ENCODE results near the gene PLA2G4C. TPM values are rescaled to one million over a fixed set of nuclear protein-coding genes. Genes with fewer than 3 reads are reported as not detected.

The PLA2G4C gene
- total RNA-seq, 2 experiments from 2014 or later: 0.65 to 0.72 TPM

DNA sequence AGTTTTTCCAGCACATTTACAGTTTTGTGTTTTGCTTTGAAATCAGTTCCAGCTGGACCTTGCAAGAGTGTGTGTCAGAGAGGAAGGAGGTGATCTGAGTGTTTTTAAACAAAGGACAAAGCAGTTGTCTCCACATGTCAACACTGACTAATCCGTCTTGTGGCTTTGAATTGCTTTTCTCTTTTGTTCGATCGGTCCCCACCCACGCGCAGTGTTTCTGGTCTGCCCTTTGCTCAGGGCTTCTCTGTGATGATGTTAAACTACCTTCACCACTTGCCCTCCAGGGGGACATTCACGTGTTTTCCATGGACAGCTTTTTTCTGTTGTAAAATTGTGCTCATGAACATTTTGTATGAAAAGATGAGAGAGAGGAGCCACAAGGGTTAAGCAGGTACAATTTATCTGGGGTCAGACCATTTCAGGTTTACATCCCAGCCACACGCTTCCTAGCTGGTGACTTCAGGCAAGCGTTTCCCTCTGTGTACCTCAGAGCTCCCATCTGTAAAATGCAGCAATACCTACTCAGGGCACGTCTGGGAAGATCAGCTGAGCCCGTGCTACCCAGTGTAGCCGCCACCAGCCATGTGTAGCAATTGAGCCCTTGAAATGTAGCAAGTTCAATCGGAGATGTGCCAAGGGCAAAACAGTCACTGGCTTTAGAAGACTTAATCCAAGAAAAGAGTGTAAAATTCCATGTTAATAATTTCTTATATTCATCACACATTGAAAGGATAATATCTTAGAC, 13.5 kb upstream of the PLA2G4C start:
- Mint-ChIP-seq H3K9me3 (no peaks in the 10 kb centered on the region), H3K27me3 (no peaks in the 10 kb centered on the region), H3K4me1 (peaks cover 8% of the 10 kb centered on the region), H3K27ac (no peak overlapping the region), H3K4me3 (no peak overlapping the region), H3K36me3 (peaks cover 49% of the 10 kb centered on the region)
- no peak for DNase-seq
- no peak for ATAC-seq (ENCODE audit: low read depth)
- POLR2A ChIA-PET: no interaction called here

DNA sequence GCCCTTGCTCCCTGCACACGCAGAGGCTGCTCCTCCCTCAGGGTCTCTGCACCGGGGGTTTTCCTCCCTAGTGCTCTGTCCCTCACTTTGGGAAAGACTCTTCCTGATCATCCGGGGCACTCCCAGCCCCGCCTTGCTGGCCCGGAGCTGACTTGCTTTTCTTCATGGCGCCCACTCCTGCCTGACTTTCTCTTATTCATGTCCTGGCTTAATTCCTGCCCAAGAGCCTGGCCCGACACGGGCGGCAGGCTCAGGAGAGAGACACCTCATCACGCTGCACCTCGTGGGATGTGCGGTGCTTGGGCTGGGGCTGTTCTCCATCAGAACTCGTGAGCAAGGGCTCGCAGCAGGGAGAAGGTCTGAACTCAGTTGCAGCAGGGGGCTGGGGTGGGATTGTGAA, 11.8 kb upstream of the PLA2G4C start:
- ATAC-seq (ENCODE audit: low read depth) (no peak), DNase-seq (no peak)
- Mint-ChIP-seq H3K27ac (peak overlapping the region; percentile 77), H3K4me3 (no peak overlapping the region), H3K27me3 (no peaks in the 10 kb centered on the region), H3K4me1 (peaks cover 12% of the 10 kb centered on the region), H3K9me3 (no peaks in the 10 kb centered on the region), H3K36me3 (peaks cover 41% of the 10 kb centered on the region)
- POLR2A ChIA-PET: no interaction called here

DNA sequence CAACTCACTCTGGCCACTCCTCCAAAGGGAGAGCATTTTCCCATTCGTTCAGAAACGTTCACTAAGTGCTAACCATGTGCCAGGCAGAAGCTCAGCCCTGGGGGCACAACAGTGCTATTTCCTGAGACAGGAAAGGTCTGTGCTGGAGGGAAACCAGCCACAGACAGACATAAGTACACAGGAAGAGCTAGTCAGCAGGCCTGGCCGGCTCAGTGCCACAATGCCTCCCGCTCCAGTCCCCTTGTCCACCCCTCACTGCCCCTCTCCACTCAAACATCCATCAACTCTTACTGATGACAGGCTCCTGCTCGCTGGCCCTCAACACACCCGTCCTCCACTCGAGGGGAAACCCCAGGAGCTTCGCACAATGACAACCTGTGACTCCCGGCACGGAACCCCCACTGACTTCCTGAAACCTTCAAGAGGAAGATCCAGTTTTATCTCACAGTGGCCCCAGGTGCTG, 11.3 kb upstream of the PLA2G4C start:
- no peak for DNase-seq
- peaks cover 40% of the 10 kb centered on the region for H3K36me3 Mint-ChIP-seq

GRCh38 chr19:48121066-48121465, 10.4 kb upstream of the PLA2G4C start:
- DNase-seq: no peak
- Mint-ChIP-seq H3K4me1 (peaks cover 12% of the 10 kb centered on the region), H3K27me3 (no peaks in the 10 kb centered on the region), H3K4me3 (no peak overlapping the region), H3K27ac (no peak overlapping the region), H3K9me3 (no peaks in the 10 kb centered on the region), H3K36me3 (peaks cover 34% of the 10 kb centered on the region)
- no peak for ATAC-seq (ENCODE audit: low read depth)
- POLR2A ChIA-PET: no interaction called here

More for the DNA sequence above, 11.3 kb upstream of the PLA2G4C start:
- H3K9me3 Mint-ChIP-seq: no peaks in the 10 kb centered on the region
- ATAC-seq (ENCODE audit: low read depth): no peak
- H3K4me1 Mint-ChIP-seq: peaks cover 12% of the 10 kb centered on the region
- no peak overlapping the region for H3K4me3 Mint-ChIP-seq
- H3K27me3 Mint-ChIP-seq: no peaks in the 10 kb centered on the region
- peak overlapping the region; percentile 77 for H3K27ac Mint-ChIP-seq
- POLR2A ChIA-PET: no interaction called here

GRCh38 chr19:48120505-48120904, 9.9 kb upstream of the PLA2G4C start:
- DNase-seq (no peak), ATAC-seq (ENCODE audit: low read depth) (no peak)
- Mint-ChIP-seq H3K36me3 (peaks cover 32% of the 10 kb centered on the region), H3K27ac (no peak overlapping the region), H3K4me1 (peaks cover 12% of the 10 kb centered on the region), H3K9me3 (no peaks in the 10 kb centered on the region), H3K4me3 (no peak overlapping the region), H3K27me3 (no peaks in the 10 kb centered on the region)
- POLR2A ChIA-PET: no interaction called here

DNA sequence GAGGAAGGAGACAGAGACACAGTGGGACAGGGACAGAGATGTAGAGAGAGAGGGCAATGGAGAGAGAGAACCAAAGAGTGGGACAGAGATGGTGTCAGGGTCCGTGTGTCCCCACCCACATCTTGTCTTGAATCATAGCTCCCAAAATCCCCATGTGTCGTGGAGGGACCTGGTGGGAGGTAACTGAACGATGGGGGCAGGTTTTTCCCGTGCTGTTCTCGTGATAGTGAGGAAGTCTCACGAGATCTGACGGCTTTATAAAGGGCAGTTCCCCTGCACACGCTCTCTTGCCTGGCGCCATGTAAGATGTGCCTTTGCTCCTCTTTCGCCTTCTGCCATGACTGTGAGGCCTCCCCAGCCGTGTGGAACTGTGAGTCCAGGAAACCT, 7.5 kb upstream of the PLA2G4C start:
- POLR2A ChIA-PET: no interaction called here

GRCh38 chr19:48117515-48118130, 7.0 kb upstream of the PLA2G4C start:
- peaks cover 24% of the 10 kb centered on the region for H3K36me3 Mint-ChIP-seq
- H3K9me3 Mint-ChIP-seq: no peaks in the 10 kb centered on the region
- H3K27ac Mint-ChIP-seq: peak overlapping the region; percentile 67
- H3K27me3 Mint-ChIP-seq: no peaks in the 10 kb centered on the region
- no peak overlapping the region for H3K4me3 Mint-ChIP-seq
- ATAC-seq (ENCODE audit: low read depth) (no peak), DNase-seq (no peak)
- peaks cover 12% of the 10 kb centered on the region for H3K4me1 Mint-ChIP-seq
- POLR2A ChIA-PET: no interaction called here

More for the DNA sequence above, 7.5 kb upstream of the PLA2G4C start:
- H3K27ac Mint-ChIP-seq: peak overlapping the region; percentile 67
- no peak overlapping the region for H3K4me3 Mint-ChIP-seq
- DNase-seq (no peak), ATAC-seq (ENCODE audit: low read depth) (no peak)
- H3K27me3 Mint-ChIP-seq: no peaks in the 10 kb centered on the region
- H3K4me1 Mint-ChIP-seq: peaks cover 12% of the 10 kb centered on the region
- peaks cover 25% of the 10 kb centered on the region for H3K36me3 Mint-ChIP-seq
- H3K9me3 Mint-ChIP-seq: no peaks in the 10 kb centered on the region

DNA sequence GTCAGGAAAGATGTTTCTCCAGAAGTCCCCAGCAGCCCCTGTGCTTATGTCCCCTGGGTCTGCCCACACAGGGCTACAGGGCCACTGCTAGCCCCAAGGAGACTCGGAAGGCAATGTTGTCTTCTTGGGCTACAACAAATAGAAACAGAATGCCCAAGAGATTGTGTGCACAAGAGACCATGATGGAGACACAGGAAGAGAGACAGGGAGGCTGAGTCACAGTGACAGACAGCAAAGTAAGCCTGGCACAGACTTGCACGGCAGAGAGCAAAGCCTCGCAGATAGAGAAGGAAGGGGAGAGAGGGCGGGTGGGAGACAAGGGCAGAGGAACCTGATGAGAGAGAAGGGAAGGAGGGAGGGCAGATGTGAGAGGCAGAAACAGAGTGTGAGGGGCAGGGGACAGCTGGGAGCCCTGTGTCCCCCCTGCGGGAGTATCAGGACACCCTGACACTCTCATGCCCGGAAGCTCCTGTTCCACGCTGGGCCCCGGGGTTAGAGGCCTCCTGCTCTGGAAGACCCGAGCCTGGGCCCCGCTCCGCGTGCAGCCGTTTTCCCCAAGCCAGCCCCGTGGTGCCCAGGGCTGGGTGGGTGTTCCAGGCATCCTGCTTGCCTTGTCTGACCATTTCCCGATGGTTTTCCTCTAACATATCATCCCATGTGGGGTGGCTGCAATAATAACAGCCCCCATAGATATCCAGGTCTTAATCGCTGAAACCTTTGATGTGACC, 2.7 kb upstream of the PLA2G4C start:
- POLR2A ChIA-PET: no interaction called here
- Mint-ChIP-seq H3K4me3 (no peak overlapping the region), H3K27ac (peak overlapping the region; percentile 33), H3K4me1 (peaks cover 9% of the 10 kb centered on the region), H3K9me3 (no peaks in the 10 kb centered on the region), H3K36me3 (peaks cover 10% of the 10 kb centered on the region), H3K27me3 (peaks cover 2% of the 10 kb centered on the region)
- DNase-seq (no peak), ATAC-seq (ENCODE audit: low read depth) (no peak)

GRCh38 chr19:48111280-48111679, 663 bp upstream of the PLA2G4C start:
- peaks cover 2% of the 10 kb centered on the region for H3K36me3 Mint-ChIP-seq
- ATAC-seq (ENCODE audit: low read depth): no peak
- POLR2A ChIA-PET: interaction anchor here (1.2 kb wide), 1 partner anchor 58 kb away, joined by 3 read pairs; no protein-coding TSS in a partner anchor
- H3K9me3 Mint-ChIP-seq: no peaks in the 10 kb centered on the region
- no peak overlapping the region for H3K27ac Mint-ChIP-seq
- H3K27me3 Mint-ChIP-seq: peaks cover 2% of the 10 kb centered on the region
- H3K4me3 Mint-ChIP-seq: peak overlapping the region; percentile 71
- no peak for DNase-seq
- peaks cover 9% of the 10 kb centered on the region for H3K4me1 Mint-ChIP-seq

DNA sequence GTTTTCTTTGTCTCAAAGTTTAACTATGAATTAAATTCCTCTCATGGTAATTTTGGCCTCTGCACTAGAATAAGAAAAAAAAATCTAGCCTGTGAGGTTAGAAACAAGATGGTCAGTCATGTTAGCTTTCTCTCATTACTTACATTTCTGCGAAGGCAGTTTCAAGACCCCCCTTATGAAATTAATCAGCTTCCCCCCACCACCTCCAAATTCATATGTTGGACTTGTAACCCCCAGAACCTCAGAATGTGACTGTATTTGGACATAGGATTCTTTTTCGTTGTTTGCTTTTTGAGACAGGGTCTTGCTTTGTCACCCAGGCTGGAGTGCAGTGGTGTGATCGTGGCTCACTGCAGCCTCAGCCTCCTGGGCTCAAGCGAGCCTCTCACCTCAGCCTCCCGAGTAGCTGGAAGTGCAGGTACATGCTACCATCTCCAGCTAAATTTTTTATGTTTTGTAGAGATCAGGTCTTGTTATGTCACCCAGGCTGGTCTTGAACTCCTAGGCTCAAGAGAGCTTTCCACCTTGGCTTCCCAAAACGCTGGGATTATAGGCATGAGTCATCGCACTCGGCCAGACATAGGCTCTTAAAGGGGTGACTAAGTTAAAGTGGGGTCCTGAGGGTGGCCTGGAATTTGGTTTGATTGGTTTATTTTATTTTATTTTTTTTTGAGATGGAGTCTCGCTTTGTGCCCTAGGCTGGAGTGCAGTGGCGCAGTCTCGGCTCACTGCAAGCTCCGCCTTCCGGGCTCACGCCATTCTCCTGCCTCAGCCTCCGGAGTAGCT, 1.4 kb downstream of the PLA2G4C start:
- Mint-ChIP-seq H3K27me3 (peaks cover 2% of the 10 kb centered on the region), H3K4me1 (peaks cover 9% of the 10 kb centered on the region), H3K9me3 (no peaks in the 10 kb centered on the region), H3K4me3 (no peak overlapping the region), H3K27ac (no peak overlapping the region), H3K36me3 (peaks cover 2% of the 10 kb centered on the region)
- ATAC-seq (ENCODE audit: low read depth) (no peak), DNase-seq (no peak)
- POLR2A ChIA-PET: no interaction called here

GRCh38 chr19:48103922-48104321, 6.7 kb downstream of the PLA2G4C start:
- H3K36me3 Mint-ChIP-seq: no peaks in the 10 kb centered on the region
- DNase-seq (no peak), ATAC-seq (ENCODE audit: low read depth) (no peak)
- H3K4me1 Mint-ChIP-seq: peaks cover 8% of the 10 kb centered on the region
- POLR2A ChIA-PET: no interaction called here
- H3K9me3 Mint-ChIP-seq: no peaks in the 10 kb centered on the region
- no peak overlapping the region for H3K27ac Mint-ChIP-seq
- H3K4me3 Mint-ChIP-seq: no peak overlapping the region
- no peaks in the 10 kb centered on the region for H3K27me3 Mint-ChIP-seq

DNA sequence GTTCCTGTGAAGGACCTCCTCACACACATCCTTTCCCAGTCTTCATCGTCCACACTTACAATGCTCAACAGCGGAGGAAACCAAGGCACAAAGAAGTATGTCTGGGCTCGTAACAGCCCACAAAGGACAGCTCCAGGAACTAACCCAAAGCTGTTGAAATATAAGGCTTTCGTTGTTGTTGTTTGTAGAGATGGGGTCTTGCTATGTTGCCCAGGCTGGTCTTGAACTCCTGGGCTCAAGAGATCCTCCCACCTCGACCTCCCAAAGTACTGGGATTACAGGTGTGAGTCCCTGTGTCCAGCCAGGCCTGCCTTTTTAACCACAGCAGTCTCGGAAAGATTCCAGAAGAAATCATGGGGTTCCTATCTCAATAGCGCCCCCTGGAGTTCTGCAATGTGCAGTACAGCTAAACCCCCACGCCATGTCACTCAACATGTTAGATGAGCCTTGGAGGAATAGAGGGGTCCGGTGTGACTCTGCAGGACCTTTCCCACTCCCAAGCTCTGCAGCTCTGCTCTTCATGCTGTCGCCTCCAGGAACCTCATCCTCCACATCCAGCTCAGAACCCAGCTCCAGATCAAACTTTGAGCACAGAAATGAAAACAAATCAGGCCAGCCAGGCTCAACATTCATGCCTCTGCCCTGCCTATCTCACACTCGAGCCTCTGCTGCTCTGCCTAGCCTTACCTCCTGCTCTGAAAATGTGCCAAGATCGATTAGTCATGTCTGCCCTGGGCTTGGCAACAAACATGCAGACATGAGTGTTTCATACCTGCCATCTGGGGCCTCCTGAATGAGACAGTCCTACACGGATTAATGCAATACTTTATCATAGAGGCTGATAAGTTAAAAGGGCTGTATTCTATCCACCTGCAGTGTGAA, 7.5 kb downstream of the PLA2G4C start:
- POLR2A ChIA-PET: no interaction called here
- no peaks in the 10 kb centered on the region for H3K36me3 Mint-ChIP-seq
- no peaks in the 10 kb centered on the region for H3K27me3 Mint-ChIP-seq
- ATAC-seq (ENCODE audit: low read depth) (no peak), DNase-seq (no peak)
- no peaks in the 10 kb centered on the region for H3K9me3 Mint-ChIP-seq
- H3K4me1 Mint-ChIP-seq: peaks cover 8% of the 10 kb centered on the region
- H3K4me3 Mint-ChIP-seq: no peak overlapping the region
- no peak overlapping the region for H3K27ac Mint-ChIP-seq
